HEK293 (cell line): Measurements from ENCODE around the gene P2RX7.

Experiments used
- BCL11A ChIP-seq: fragments of 450-650 bp; formaldehyde crosslinking; IDR thresholded peaks from 2 replicates; pipeline ENCODE4 v1.5.1; 2016; ENCODE audit warnings: low read depth, missing biosample characterization, missing genetic modification characterization
- GLIS1 ChIP-seq: fragments of 450-650 bp; formaldehyde crosslinking; IDR thresholded peaks from 2 replicates; pipeline ENCODE4 v1.5.1; 2016; ENCODE audit warnings: missing biosample characterization, missing genetic modification characterization
- KLF16 ChIP-seq: fragments of 450-650 bp; formaldehyde crosslinking; IDR thresholded peaks from 2 replicates; pipeline ENCODE4 v1.5.1; 2017; ENCODE audit warnings: missing biosample characterization, missing genetic modification characterization
- MEIS1 ChIP-seq: sonication (generic); formaldehyde crosslinking; IDR thresholded peaks from 2 replicates; pipeline ENCODE4 v1.8.1; 2022; ENCODE audit warnings: missing genetic modification reagents, mild to moderate bottlenecking, borderline replicate concordance
- PBX3 ChIP-seq: sonication (generic); formaldehyde crosslinking; IDR thresholded peaks from 2 replicates; pipeline ENCODE4 v1.8.1; 2022; ENCODE audit warnings: mild to moderate bottlenecking, moderate library complexity, missing genetic modification reagents
- SALL2 ChIP-seq: fragments of 450-650 bp; formaldehyde crosslinking; IDR thresholded peaks from 2 replicates; pipeline ENCODE4 v1.5.0; 2017; ENCODE audit warnings: missing biosample characterization, mild to moderate bottlenecking, missing genetic modification characterization, borderline replicate concordance
- TRIM28 ChIP-seq: IDR thresholded peaks from 2 replicates; pipeline ENCODE4 v1.6.1; 2011; ENCODE audit warnings: low read length, control low read depth, borderline replicate concordance
- WT1 ChIP-seq: fragments of 450-650 bp; formaldehyde crosslinking; IDR thresholded peaks from 2 replicates; pipeline ENCODE4 v1.5.1; 2016; ENCODE audit warnings: missing biosample characterization, missing genetic modification characterization
- ZNF138 ChIP-seq: fragments of 450-650 bp; formaldehyde crosslinking; IDR thresholded peaks from 2 replicates; pipeline ENCODE4 v1.5.1; 2016; ENCODE audit warnings: missing biosample characterization, missing genetic modification characterization, borderline replicate concordance
- ZNF148 ChIP-seq: fragments of 450-650 bp; formaldehyde crosslinking; IDR thresholded peaks from 2 replicates; pipeline ENCODE4 v1.5.0; 2017; ENCODE audit warnings: missing biosample characterization, missing genetic modification characterization, borderline replicate concordance
- ZNF274 ChIP-seq, 2 experiments: fragments of 200-500 bp in 1 of 2; fragments of 450-650 bp in 1 of 2; sonication (Bioruptor generic) in 1 of 2; formaldehyde crosslinking in 1 of 2; IDR thresholded peaks; 2 replicates each; pipeline versions ENCODE4 v1.5.1 to v1.6.1; 2014 to 2016; ENCODE audit warnings: borderline replicate concordance in 1 of 2, inconsistent platforms in 1 of 2, low read length in 1 of 2, missing biosample characterization in 1 of 2, missing genetic modification characterization in 1 of 2
- ZNF324 ChIP-seq: fragments of 450-650 bp; formaldehyde crosslinking; IDR thresholded peaks from 2 replicates; pipeline ENCODE4 v1.5.1; 2016; ENCODE audit warnings: missing biosample characterization, missing genetic modification characterization
- ZNF580 ChIP-seq: fragments of 450-650 bp; formaldehyde crosslinking; IDR thresholded peaks from 2 replicates; pipeline ENCODE4 v1.5.1; 2016; ENCODE audit warnings: missing biosample characterization, missing genetic modification characterization
- ZSCAN18 ChIP-seq: fragments of 450-650 bp; formaldehyde crosslinking; IDR thresholded peaks from 2 replicates; pipeline ENCODE4 v1.5.1; 2016; ENCODE audit warnings: missing biosample characterization, missing genetic modification characterization

- no peak for TF ChIP-seq SALL2 (tag by site-specific recombination)
- TF ChIP-seq WT1 (tag by site-specific recombination) = no peak
- no peak for TF ChIP-seq ZNF274 (IDR thresholded peaks at IDR 0.05; ENCODE audit: low read length)
- TF ChIP-seq ZNF274 (tag by site-specific recombination; IDR thresholded peaks at IDR 0.05; ENCODE audit: borderline replicate concordance) = no peak
- TF ChIP-seq PBX3 (CRISPR knock-in tag) = no peak
- no peak for TF ChIP-seq BCL11A (tag by site-specific recombination)
- TF ChIP-seq ZNF580 = no peak
- no peak for TF ChIP-seq ZNF148 (tag by site-specific recombination)
- TF ChIP-seq GLIS1 (tag by site-specific recombination) = no peak
- no peak for TF ChIP-seq MEIS1 (CRISPR knock-in tag)
- no peak for TF ChIP-seq TRIM28
- no peak for TF ChIP-seq ZNF324 (tag by site-specific recombination)
- TF ChIP-seq ZNF138 (tag by site-specific recombination) = no peak
- no peak for TF ChIP-seq KLF16 (tag by site-specific recombination)
- TF ChIP-seq ZSCAN18 = no peak
Measured at GRCh38 chr12:121172145-121172544, 39.5 kb downstream of the P2RX7 start.
